ENCODE measurements around the gene KRTAP12-1.

GRCh38 chr21:44718571-44718970, 36.6 kb upstream of the KRTAP12-1 start:
- no peak for TF ChIP-seq CTCF (IDR thresholded peaks at IDR 0.05; ENCODE audit: extremely low read depth in 1 of 2, insufficient read depth in 1 of 2, low read depth in 1 of 2, low read length in 2 of 2)
- no peak for TF ChIP-seq EZH2 (IDR thresholded peaks at IDR 0.05; ENCODE audit: borderline replicate concordance, low read depth, low read length, severe bottlenecking)
- no peak for TF ChIP-seq MAX (IDR thresholded peaks at IDR 0.05; ENCODE audit: insufficient read depth, insufficient read length)
- no peak for TF ChIP-seq POLR2A (IDR thresholded peaks at IDR 0.05; ENCODE audit: low read depth, low read length)
- TF ChIP-seq JUN (IDR thresholded peaks at IDR 0.05; ENCODE audit: borderline replicate concordance, insufficient read depth, insufficient read length, low read depth): no peak
- no peak for TF ChIP-seq POLR2AphosphoS5 (IDR thresholded peaks at IDR 0.05; ENCODE audit: insufficient read depth, low read depth, low read length)
- TF ChIP-seq FOS (IDR thresholded peaks at IDR 0.05; ENCODE audit: borderline replicate concordance, insufficient read depth, low read length): no peak
